ENCODE results near the gene POLE4.
A peak's percentile ranks its signal among the peaks of the same experiment; 100 is the strongest.

Gene POLE4

DNA sequence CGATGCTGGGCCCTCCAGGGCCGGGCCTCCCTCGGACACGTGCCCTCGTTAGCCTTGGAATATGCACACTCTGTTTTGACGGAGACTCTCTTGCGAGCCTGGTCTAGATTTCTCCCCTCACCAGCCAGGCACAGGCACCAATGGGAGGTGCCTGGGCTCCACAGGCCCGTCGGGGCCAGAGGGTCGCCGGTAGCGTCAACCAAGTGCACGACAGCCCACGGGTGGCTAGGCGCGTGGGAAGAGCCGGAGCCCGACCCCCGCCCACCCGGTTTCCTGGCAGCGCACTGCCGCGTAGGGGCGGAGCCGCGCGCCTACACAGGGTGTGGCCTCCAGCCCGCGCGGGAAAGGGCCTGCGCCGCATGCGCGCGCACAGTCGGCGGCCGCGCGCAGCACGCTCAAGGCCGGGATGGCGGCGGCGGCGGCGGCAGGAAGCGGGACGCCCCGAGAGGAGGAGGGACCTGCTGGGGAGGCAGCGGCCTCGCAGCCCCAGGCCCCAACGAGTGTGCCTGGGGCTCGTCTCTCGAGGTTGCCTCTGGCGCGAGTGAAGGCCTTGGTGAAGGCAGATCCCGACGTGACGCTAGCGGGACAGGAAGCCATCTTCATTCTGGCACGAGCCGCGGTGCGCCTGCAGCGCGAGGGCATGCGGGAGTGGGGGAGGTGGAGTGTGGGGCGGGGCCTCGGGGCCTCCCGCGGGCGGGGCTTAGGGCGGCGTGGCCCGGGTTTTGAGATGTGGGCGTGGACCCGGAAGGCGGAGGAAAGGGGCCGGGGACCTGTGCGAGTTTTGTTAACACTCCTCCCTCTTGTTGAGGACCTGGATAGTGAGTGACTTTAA is at the start of gene POLE4:
POLE4 (plus strand) TSS at position 370 of the 832 bp plus-strand sequence; CDS start at position 407, 37 bp downstream.
- peak; percentile 88 for DNase-seq (ENCODE audit: low spot score)

GRCh38 chr2:74908748-74909444 is 49.5 kb upstream of the POLE4 start:
- DNase-seq (ENCODE audit: low spot score), result peak; percentile 62

DNA sequence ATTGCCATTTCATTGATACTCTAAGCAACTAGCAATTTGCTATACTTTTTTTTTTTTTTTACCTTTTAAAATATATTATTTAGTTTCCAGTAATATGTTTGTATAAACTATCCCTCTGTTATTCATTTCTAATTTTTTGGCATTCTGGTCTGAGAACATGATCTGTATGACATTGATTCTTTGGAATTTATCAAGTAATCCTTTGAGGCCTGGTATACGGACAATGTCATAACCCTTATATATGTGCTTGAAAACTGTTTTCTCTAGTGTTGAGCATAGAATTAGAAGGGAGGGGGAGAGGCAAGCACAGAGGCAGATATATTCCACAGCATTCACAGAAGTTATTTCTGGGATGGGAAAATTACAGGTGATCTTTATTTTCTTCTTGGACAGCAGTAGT is 48.2 kb upstream of the POLE4 start:
- no peak for DNase-seq (ENCODE audit: low spot score)

GRCh38 chr2:74911061-74911460 is 47.4 kb upstream of the POLE4 start:
- DNase-seq (ENCODE audit: low spot score), result no peak

DNA sequence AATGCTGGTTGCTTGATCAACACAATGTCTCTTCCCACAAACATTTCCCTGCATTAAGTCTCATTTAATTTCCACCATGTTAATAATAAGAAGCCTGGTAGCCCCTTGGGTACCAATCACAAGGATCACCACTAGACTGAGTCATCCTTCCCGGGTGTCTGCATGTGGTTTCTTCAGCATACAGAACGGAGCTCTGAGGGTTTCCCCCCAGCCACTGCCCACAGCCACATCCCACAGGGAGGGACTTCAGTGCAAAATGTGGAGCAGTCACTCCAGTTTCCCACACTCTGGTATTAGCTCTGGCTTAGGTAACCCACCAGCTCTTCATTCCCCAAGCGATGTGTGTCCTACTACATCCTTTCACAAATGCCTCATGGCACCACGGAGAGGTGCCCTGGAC is 42.7 kb upstream of the POLE4 start:
- DNase-seq (ENCODE audit: low spot score), result no peak

GRCh38 chr2:74916394-74916793 is 42.0 kb upstream of the POLE4 start:
- no peak for DNase-seq (ENCODE audit: low spot score)

GRCh38 chr2:74917702-74918619 is 40.5 kb upstream of the POLE4 start:
- no peak for DNase-seq (ENCODE audit: low spot score)

DNA sequence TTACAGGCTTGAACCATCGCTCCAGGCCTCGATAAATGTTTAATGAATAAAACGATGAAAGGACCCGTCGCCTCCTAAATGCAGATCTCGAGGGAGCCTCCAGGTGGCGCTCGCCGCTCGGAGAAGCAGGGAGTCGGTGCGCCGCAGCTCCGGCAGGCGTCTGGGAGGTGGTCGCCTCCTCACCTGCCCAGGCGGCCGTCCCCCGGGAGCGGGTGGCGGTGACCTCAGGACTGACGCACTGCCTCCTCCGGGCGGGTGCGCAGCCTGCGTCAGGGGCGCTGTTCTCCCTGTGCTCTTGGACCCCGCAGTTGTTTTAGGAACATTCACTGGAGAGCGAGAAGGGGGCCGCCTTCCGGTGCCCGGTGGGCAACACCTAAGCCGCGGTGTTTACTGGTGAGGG is 38.6 kb upstream of the POLE4 start:
- DNase-seq (ENCODE audit: low spot score), result peak; percentile 58

DNA sequence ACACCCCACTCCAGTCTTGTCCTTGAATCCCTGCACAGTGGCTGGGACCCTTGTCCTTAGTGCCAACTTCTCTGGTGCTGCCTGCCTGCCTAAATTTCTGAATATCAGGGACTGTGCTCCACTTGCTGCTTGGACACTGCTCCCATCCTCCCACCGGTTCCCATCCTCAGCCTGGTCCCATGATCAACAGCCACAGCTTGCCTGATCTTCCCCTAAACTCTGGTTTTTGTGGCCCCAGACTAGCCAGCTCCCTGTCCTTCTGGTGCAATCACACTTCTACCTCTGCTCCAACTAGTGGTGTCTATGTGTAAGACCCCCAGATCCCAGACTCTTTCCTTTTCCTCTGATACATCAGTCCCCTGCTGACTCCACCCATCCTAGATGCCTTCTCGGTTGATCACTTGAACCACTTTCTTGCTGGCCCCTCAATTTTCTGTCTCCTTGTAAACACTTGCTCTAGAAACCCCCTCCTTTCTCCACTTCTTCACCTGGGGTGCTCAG is 37.2 kb upstream of the POLE4 start:
- no peak for DNase-seq (ENCODE audit: low spot score)

- no peak for DNase-seq (ENCODE audit: low spot score)
Measured at GRCh38 chr2:74922592-74923227, 35.7 kb upstream of the POLE4 start.

DNA sequence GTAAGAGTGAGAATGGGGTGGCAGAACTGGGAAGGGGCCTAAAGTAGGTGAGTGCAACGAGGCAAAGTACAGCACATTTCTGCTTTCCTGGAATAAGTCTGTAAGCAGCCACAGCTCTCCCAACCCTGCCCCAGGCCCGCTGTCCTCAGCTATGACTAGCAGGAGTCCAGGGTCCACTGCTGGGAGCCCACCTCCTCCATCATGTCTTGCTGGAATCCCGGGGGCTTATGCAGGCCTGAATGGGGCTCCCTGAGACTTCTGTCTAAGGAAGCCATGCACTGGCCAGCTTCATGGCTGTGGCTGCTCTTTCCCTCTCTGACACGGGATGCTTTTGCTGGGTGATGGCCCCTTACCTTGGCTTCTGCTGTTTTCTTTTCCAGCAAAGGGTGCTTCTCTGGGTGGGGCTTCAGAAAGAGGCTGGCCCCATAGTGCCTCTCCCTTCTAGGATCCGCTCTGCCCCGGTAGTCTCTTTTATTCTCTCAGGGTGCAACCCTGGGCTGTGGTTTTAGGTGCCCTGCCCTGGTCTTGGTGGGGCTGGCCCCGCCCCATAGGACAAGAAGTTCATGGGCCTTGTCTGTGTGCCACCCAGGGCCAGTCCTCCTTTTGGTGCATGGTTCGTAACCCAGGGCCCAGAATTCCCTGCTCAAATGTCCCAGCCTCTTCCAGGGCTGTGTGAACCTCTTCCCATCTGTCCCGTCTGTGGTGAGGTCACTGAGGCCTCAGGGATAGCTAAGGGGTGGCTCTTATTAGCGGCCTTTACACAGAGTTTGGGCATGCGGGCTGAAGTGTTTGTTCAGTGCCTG is 33.8 kb upstream of the POLE4 start:
- DNase-seq (ENCODE audit: low spot score), result no peak

GRCh38 chr2:74925361-74925786 is 33.1 kb upstream of the POLE4 start:
- no peak for DNase-seq (ENCODE audit: low spot score)

- no peak for DNase-seq (ENCODE audit: low spot score)
Measured at GRCh38 chr2:74927621-74928020, 30.8 kb upstream of the POLE4 start.

GRCh38 chr2:74930811-74931486 is 27.5 kb upstream of the POLE4 start:
- no peak for DNase-seq (ENCODE audit: low spot score)

DNA sequence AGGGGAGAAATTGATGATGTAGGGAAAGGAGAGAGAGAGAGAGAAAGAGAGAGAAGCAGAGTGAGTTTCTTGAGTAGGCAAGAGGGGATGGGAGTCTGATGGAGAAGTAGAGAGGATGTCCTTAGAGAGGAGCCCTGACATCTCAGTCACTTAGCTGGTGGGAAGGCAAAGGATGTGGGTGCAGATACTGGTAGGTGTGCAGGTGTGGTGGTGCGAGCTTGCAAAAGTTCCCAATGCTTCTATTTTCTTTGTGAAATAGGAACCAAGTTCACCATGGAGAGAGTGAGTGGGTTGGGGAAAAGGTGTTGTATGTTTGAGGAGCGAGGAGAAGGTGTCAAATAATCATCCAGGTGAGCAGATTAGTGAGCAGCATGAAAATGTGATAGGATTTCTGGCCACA is 26.5 kb upstream of the POLE4 start:
- no peak for DNase-seq (ENCODE audit: low spot score)

DNA sequence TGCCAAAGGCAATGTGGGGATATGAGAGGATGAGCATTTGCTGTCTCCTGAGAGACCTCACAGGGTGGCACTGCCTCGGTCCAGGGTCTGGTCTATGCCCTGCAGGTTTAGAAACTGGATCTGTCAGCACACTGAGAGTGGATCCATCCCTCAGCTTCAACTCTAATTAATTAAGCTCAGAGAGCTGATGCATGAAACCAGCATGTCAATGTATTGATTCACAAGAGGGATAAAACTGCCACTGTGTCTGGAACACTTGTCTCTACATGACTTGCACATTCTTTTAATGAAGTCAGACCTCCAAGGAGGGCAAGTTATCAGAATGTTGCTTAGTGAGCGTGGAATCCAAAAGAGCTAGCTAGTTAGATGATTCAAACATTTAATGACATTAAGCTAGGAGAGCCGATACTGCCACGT is 22.5 kb upstream of the POLE4 start:
- no peak for DNase-seq (ENCODE audit: low spot score)

GRCh38 chr2:74937221-74937880 is 21.1 kb upstream of the POLE4 start:
- no peak for DNase-seq (ENCODE audit: low spot score)

GRCh38 chr2:74938264-74938663 is 20.2 kb upstream of the POLE4 start:
- no peak for DNase-seq (ENCODE audit: low spot score)

GRCh38 chr2:74939919-74940812 is 18.3 kb upstream of the POLE4 start:
- DNase-seq (ENCODE audit: low spot score), result no peak

Data from SW480 (cell line).